GM21360 (cell line): Measurements from ENCODE around the gene ZBTB46.
A peak's percentile ranks its signal among the peaks of the same experiment; 100 is the strongest.
"Not testable (repeated sequence)": the region's sequence is repeated elsewhere in the genome, so short reads cannot be mapped to it uniquely, and the experiment has no call there.

Experiments
- ATAC-seq: cut with Tn5 transposase; IDR thresholded peaks from one replicate; pipeline ENCODE4 v1.9.1; 2021; ENCODE audit warnings: mild to moderate bottlenecking, moderate library complexity; ENCODE audit not compliant: unreplicated experiment

The ZBTB46 gene

DNA sequence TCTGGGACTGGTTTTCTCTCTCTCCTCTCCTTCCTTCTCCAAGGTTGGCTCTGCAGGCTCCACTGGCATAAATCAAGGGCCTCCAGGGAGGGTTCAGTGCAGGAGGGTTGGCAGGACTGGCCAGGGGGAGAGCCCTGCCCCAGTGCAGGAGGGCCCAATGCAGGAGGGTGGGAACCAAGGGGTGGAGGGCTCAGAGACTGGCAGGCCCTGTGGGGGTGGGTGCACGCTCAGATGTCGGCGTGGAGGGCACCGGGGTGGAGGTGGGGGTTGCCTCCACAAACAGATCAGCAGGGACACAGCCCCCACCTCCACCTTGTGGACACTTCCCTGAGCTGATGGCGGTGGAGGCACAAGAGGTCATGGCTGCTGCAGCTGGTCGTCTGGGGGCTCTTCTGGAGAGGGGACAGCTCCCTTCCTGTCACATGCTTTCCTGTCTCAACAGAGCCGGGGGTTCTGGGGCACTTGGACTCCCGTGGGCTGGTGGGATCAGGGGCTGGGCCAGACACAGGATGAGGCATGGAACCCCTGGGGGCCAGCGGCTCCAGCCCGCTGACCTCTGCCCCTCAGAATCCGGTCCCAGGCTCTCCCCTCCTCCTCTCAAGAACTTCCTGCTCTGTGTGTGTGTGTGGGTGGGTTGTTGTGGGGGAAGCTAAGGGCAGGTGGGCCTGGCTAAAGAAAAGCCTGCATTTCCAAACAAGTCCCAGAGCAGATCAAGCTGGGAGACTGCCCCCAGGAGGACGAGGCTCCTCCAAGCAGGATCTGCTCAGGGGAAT, 27.5 kb upstream of the ZBTB46 start:
- ATAC-seq = no peak

GRCh38 chr20:63857764-63858392, 26.8 kb upstream of the ZBTB46 start:
- no peak for ATAC-seq

- ATAC-seq = no peak
Measured at GRCh38 chr20:63856098-63856511, 25.0 kb upstream of the ZBTB46 start.

DNA sequence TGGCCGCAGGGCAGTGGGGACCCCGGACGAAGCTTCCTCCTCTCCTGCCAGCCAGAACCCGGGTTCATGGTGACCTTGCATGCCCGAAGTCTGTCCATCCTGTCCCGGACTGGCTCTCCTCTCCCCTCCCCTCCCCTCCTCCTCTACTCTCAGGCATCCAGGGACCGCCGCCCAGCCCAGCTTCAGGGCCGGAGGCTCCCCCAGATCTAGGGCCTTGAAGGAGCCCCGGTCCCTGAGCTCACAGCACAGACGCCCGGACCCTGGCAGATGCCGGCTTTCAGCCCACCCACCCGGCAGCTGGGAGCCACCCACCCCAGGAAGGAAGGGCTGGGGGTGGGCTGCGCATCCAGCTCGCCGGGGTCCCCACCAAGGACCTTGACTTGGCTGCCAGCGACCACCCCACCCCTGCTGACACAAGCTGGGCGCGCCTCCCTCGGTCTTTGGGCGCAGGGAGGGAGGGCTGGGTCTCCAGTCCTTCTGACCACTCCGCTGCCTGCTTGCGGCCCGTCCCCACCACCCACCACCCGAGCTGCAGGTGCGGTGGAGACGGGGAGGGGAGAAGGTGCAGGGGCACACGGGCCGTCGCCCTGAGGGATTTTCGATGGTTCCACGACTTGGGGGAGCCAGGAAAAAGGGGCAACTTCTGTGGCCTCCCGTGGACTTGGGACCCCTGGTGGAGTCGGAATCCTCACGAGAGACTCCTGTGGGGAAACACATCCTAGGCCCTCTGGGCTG, 24.5 kb upstream of the ZBTB46 start:
- no peak for ATAC-seq

- no peak for ATAC-seq
Measured at GRCh38 chr20:63854766-63855362, 23.8 kb upstream of the ZBTB46 start.

DNA sequence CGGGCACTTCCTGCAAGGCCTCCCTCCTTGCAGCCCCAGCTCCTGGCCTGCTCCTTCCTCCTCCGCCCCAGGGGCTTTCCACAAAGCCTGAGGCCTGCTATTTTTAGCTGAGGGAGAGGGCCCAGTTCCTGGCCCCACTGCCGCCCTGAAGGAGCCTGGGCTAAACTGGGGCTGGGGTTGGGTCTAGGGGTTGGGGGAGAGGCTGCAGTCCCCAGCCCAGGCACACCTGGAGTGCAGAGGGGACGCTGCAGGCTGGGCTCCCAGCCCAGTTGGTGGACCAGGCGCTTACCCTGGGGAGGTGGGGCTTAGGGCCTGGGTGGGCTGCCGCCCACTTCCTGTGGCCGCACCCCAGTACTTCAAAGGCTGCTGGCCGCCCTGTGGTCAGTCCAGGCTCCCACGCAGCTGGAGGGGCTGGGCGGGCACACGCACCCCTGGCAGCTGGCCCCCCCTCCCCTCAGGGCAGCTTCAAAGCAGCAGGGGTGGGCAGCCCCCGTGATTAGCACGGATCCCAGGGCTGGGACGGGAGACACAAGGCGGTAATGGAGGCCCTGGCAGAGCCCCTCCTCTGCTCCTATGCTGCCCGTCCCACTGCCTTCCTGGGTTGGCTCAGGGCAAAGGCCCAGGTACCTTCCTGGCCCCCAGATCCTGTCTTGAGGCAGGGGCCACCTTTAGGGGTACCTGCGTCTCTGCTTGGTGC, 23.2 kb upstream of the ZBTB46 start:
- no peak for ATAC-seq

GRCh38 chr20:63853733-63854068, 22.6 kb upstream of the ZBTB46 start:
- not testable (repeated sequence) for ATAC-seq

- not testable (repeated sequence) for ATAC-seq
Measured at GRCh38 chr20:63851548-63851943, 20.5 kb upstream of the ZBTB46 start.

DNA sequence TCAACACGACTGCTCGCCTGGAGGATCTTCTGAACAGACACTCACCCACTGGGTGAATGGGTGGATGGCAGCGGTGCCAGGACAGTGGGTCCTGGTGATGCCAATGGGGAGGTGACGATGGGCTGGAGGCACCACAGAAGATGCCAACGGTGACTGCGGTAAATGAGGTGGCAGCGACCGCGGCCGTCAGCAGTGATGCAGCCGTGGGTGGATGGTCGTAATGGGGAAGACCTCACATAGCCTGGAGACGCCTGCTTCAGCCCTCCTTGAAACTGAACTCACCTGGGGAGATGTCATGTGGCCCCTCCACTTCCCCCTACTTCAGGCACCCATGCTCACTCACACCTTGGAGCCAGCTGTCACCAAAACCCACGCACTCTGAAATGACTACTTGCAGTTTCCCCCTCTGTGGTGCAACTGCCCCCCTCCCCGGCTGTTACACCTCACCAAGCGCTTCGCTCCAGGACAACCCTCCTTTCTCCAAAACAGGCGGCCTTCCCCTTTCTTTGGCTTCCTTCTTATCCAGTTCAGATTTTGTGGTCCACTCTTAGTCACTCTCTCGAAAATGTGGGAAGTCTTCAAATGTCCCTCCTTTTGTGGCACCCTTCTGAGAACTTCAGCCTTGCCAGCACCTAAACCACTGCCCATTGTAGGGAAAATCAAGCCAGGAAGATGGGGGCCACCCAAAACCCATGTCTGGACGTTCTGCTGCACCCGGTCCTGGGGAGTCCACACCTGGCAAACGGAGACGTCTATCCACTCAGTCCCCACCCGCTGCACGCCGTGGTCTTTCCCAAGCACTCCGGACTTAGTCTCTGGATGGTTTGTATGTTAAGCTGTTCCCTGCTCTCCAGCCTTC, 19.9 kb upstream of the ZBTB46 start:
- ATAC-seq = peak; percentile 67

DNA sequence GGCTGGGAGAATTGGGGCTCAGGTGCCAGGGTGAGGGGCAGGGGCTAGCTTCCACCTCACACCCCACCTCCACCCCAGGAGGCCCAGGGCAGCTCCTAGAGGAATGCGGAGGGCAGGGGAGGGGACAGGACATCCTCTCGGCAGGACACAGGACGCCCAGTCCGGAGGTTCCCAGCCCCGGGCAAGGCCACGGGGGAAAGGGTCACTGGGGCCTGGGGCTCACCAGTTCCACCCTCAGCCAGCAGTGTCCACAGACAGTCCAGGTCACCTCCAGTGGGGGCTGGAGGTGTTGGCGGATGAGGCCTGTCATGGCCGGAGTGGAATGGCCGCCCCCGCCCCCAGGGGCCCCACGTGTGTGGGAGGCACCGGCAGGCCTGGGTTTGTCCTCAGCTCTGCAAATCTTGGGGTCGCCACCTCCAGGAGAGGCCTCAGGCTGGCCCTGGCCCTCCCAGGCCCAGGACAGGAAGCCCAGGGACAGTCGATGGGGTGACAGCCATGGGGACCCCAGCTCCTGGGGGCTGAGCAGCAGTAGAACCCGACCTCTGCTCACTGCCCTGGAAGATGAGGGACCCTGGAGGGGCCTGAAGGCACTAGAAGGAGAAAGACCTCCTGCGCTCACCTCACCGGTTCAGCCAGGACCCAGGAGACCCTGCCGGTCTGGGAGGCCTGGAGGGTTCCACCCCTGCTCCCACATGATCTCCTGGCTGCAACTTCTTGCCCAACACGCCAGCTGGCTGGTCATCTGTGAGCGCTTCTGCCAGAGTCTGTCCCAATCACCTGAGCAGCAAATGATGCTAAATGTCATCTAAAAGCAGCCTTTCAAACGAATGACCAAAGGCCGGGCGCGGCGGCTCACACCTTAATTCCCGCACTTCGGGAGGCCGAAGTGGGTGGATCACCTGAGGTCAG, 17.2 kb upstream of the ZBTB46 start:
- no peak for ATAC-seq

- no peak for ATAC-seq
Measured at GRCh38 chr20:63847237-63848002, 16.4 kb upstream of the ZBTB46 start.

DNA sequence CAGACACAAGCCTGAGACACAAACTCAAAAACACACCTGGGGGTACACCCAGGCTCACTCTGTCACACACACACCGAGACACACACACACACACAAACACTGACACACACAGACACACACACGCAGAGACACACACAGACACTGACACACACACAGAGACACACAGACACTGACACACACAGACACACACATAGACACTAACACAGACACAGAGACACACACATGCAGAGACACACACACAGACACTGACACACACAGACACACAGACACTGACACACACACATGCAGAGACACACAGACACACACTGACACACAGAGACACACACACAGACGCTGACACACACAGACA, 15.8 kb upstream of the ZBTB46 start:
- no peak for ATAC-seq

DNA sequence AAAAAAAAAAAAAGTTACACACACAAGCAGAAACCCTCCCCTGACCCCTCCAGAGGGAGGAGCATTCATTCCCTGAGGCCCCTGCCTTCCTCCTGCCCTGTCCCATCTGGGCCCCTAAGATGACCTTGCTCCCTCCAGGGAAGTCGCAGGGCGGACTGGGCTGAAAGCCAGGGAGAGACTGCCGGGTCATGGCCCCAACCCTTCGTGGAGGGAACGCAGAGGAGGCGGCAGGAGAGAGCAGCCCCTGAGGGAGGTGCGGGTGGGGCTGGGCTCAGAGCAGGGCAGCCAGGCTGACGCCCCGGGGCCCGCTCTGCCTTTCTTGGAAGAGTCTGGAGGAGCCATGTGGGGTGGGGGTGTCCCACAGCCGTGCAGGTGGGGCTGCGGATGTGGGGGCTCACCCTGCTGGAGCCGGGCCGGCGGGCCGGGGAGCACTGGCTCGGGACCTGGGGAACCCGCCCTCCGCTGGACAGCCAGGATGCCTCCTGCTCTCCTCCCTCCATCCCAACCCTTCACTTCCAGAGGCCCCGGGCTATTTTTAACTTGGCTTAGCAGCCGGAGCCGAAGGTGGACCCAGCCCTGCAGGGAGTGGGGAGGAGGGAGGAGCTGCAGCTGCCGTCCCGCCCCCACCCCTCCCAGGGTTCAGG, 15.2 kb upstream of the ZBTB46 start:
- no peak for ATAC-seq

DNA sequence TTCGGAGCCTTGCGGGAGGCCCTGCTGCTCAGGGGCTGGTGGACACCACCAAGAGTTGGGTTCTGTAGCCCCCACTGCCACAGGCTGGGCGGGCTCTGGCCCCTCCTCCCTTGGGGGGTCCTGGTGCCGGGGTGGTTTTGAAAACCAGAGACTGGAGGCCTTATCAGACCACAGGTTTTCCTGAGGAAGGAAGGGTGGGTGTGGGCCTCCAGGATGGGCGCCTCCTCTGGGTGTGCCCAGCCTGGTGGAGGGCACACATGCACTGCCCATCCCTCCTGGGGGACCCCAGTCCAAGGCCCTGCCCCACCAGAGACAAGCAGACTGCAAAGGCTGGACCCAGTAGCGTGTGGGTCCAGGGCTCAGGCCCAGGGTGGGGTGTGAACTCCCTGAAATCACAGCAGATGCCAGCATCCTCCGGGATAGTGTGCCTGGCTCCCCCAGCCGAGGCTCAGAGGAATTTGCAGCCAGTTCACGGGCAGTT, 13.5 kb upstream of the ZBTB46 start:
- ATAC-seq = no peak

GRCh38 chr20:63843778-63844177, 12.7 kb upstream of the ZBTB46 start:
- ATAC-seq = no peak

DNA sequence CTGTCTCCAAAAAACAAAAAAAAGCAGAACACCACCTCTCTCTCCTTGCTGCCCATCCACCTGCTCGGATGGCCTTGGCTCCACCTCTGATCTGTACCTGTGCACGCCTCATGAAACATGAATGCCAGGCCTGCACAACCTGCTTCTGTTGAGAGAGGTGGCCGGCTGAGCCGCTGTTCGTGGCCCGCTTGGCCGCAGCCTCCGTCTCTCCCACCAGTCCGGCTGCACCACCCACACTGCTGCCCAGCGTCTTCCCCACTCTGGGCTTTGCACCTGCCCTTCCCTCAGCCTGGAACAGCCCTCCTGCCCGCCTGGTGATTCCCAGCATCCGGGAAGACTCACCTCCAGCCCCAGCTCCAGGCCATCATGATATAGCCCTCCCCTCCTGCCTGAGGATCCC, 12.2 kb upstream of the ZBTB46 start:
- no peak for ATAC-seq

DNA sequence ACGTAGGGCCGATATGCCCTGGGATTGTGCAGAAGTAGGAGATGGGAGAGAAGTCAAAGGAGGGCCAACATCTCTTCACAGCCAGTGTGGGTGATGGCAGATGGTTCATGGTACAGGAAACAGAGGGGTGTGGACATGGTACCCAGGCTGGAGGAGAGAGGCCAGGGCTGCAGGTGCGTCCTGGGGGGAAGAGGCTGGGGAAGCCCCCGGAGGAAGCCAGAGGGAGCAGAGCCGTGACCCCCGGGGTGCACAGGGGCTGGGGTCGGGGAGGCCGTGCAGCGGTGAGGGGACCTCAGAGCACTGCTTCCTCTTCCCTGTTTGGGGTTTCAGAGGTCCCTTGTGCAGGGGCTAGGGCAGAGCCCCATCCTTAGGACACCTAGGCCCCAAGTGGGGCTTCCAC, 11.2 kb upstream of the ZBTB46 start:
- no peak for ATAC-seq

GRCh38 chr20:63840405-63840828, 9.4 kb upstream of the ZBTB46 start:
- ATAC-seq = no peak
